Ecto neural progenitor cell (in vitro differentiated cells): ENCODE results near the gene CELF3.

Source experiments
- DNase-seq: peaks from one replicate; pipeline ENCODE4 v3.0.0-alpha.2; 2018; ENCODE audit warnings: low spot score

CELF3 gene

GRCh38 chr1:151720974-151721787, 4.6 kb upstream of the CELF3 start, which contains the start of gene RIIAD1:
Gene RIIAD1 (plus strand): TSS chr1:151721522. CDS start chr1:151721537, 15 bp downstream.
- DNase-seq, result peak; percentile 82

GRCh38 chr1:151720554-151720953, 4.0 kb upstream of the CELF3 start:
- no peak for DNase-seq

- DNase-seq, result no peak
Measured at GRCh38 chr1:151720125-151720524, 3.5 kb upstream of the CELF3 start.

GRCh38 chr1:151718666-151719065, 2.1 kb upstream of the CELF3 start:
- no peak for DNase-seq

GRCh38 chr1:151718011-151718431, 1.4 kb upstream of the CELF3 start:
- DNase-seq, result no peak

- no peak for DNase-seq
Measured at GRCh38 chr1:151716405-151716762, 219 bp downstream of the CELF3 start.

GRCh38 chr1:151715726-151716404, 738 bp downstream of the CELF3 start:
- DNase-seq, result peak; percentile 75

GRCh38 chr1:151714820-151715725, 1.5 kb downstream of the CELF3 start:
- DNase-seq, result no peak

- no peak for DNase-seq
Measured at GRCh38 chr1:151713874-151714273, 2.7 kb downstream of the CELF3 start.

- DNase-seq, result no peak
Measured at GRCh38 chr1:151713044-151713443, 3.6 kb downstream of the CELF3 start.

GRCh38 chr1:151711951-151712350, 4.7 kb downstream of the CELF3 start:
- no peak for DNase-seq

GRCh38 chr1:151711044-151711800, 5.4 kb downstream of the CELF3 start:
- no peak for DNase-seq

GRCh38 chr1:151710187-151710840, 6.3 kb downstream of the CELF3 start:
- DNase-seq, result peak; percentile 91

GRCh38 chr1:151708891-151709290, 7.7 kb downstream of the CELF3 start:
- no peak for DNase-seq

- no peak for DNase-seq
Measured at GRCh38 chr1:151707541-151708065, 9.0 kb downstream of the CELF3 start.

- no peak for DNase-seq
Measured at GRCh38 chr1:151706464-151707415, 9.9 kb downstream of the CELF3 start.

- no peak for DNase-seq
Measured at GRCh38 chr1:151705753-151706463, 10.7 kb downstream of the CELF3 start.

GRCh38 chr1:151705146-151705545, 11.5 kb downstream of the CELF3 start:
- no peak for DNase-seq

- DNase-seq, result no peak
Measured at GRCh38 chr1:151704246-151704645, 12.4 kb downstream of the CELF3 start.
